ENCODE results near the gene CDC26.

The CDC26 gene

DNA sequence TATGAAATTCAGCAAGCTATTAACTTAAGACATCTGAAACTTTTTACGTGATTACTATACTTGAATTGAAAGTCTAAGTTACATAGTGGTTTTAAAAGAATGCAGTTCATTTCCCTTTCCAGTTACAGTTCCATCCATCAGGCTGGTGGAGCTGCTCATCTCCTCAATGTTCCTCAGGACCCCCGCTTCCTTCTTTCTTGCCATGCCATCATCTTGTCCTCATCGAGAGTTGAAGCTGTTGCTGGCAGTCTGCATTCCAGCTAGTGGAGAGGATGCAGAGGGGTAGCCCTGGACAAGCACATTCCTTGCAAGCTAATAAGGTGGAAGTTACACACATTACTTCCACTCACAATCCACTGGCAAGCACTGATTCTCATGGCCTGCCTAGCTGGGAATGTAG, 36.6 kb upstream of the CDC26 start:
- Histone ChIP-seq H3K18ac (ENCODE audit: low read depth in 1 of 2, low read length in 2 of 2) (peak overlapping the region in 1 of 2 experiments; percentile 34), H3K9me3 (ENCODE audit: control insufficient read depth, low read length) (no peaks in the 10 kb centered on the region), H2AK5ac (ENCODE audit: low read length, severe bottlenecking) (no peak overlapping the region), H3K4me3 (ENCODE audit: insufficient read depth in 1 of 2, low read depth in 1 of 2, low read length in 2 of 2) (no peak overlapping the region), H3K23ac (ENCODE audit: low read length in 2 of 2) (no peak overlapping the region), H2BK5ac (ENCODE audit: low read depth, low read length, poor library complexity, severe bottlenecking) (no peak overlapping the region), H2BK120ac (ENCODE audit: low read depth, low read length) (no peak overlapping the region), H2BK15ac (ENCODE audit: low read depth, poor library complexity, severe bottlenecking) (no peak overlapping the region), H3K4me1 (ENCODE audit: control insufficient read depth, insufficient read depth, low read depth, low read length) (peaks cover 4% of the 10 kb centered on the region), H2BK12ac (ENCODE audit: low read length in 2 of 2) (no peak overlapping the region), H3K9ac (ENCODE audit: low read length) (no peak overlapping the region), H3K4ac (ENCODE audit: low read depth in 1 of 2, low read length in 2 of 2) (no peak overlapping the region), H3K14ac (ENCODE audit: low read length in 2 of 2) (no peak overlapping the region), H4K91ac (ENCODE audit: low read length) (no peak overlapping the region), H2AFZ (ENCODE audit: low read depth, low read length) (no peak overlapping the region), H3K27me3 (ENCODE audit: control insufficient read depth in 1 of 2, insufficient read depth in 1 of 2, low read length in 2 of 2) (no peaks in the 10 kb centered on the region), H3K27ac (ENCODE audit: low read length, poor library complexity, severe bottlenecking) (no peak overlapping the region), H4K8ac (ENCODE audit: low read length) (no peak overlapping the region), H3K79me1 (replicated peaks; ENCODE audit: low read length, poor library complexity, severe bottlenecking) (no peaks in the 10 kb centered on the region), H3K36me3 (ENCODE audit: control insufficient read depth in 1 of 2, insufficient read depth in 2 of 2, low read depth in 1 of 2, low read length in 2 of 2) (peaks cover 0 to 8% of the 10 kb centered on the region in 2 experiments), H3K4me2 (ENCODE audit: low read length, poor library complexity, severe bottlenecking) (no peak overlapping the region)
- no peak for DNase-seq
- WGBS = 60% methylated on average over 1 of the region's 3 CpGs

DNA sequence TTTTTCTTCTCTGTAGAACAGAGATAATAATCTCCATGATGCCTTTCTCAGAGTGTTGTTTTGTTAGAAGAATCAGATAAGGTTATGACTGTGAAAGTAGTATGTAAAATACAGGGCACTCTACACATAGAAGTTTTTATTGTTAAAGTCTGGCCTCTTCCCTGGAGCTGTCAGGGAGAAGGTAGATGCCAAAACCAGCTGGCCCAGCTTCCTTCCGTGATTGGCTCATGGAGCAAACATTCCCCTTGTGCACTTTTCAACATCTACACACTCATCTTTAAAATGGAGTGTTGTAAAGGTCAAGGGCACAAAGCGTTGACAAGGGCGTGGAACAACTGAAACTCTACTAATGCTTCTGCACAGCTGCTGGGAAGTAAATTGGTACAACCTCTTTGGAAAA, 35.2 kb upstream of the CDC26 start:
- Histone ChIP-seq H2AK5ac (ENCODE audit: low read length, severe bottlenecking) (no peak overlapping the region), H2BK15ac (ENCODE audit: low read depth, poor library complexity, severe bottlenecking) (no peak overlapping the region), H3K9ac (ENCODE audit: low read length) (no peak overlapping the region), H2BK5ac (ENCODE audit: low read depth, low read length, poor library complexity, severe bottlenecking) (no peak overlapping the region), H3K4me2 (ENCODE audit: low read length, poor library complexity, severe bottlenecking) (no peak overlapping the region), H3K14ac (ENCODE audit: low read length in 2 of 2) (no peak overlapping the region), H3K9me3 (ENCODE audit: control insufficient read depth, low read length) (no peaks in the 10 kb centered on the region), H2BK12ac (ENCODE audit: low read length in 2 of 2) (no peak overlapping the region), H2BK120ac (ENCODE audit: low read depth, low read length) (no peak overlapping the region), H3K79me1 (replicated peaks; ENCODE audit: low read length, poor library complexity, severe bottlenecking) (no peaks in the 10 kb centered on the region), H3K18ac (ENCODE audit: low read depth in 1 of 2, low read length in 2 of 2) (no peak overlapping the region), H3K27me3 (ENCODE audit: control insufficient read depth in 1 of 2, insufficient read depth in 1 of 2, low read length in 2 of 2) (no peaks in the 10 kb centered on the region), H3K4me3 (ENCODE audit: insufficient read depth in 1 of 2, low read depth in 1 of 2, low read length in 2 of 2) (no peak overlapping the region), H3K36me3 (ENCODE audit: control insufficient read depth in 1 of 2, insufficient read depth in 2 of 2, low read depth in 1 of 2, low read length in 2 of 2) (peaks cover 0 to 2% of the 10 kb centered on the region in 2 experiments), H3K23ac (ENCODE audit: low read length in 2 of 2) (no peak overlapping the region), H3K4ac (ENCODE audit: low read depth in 1 of 2, low read length in 2 of 2) (no peak overlapping the region), H4K8ac (ENCODE audit: low read length) (no peak overlapping the region), H3K27ac (ENCODE audit: low read length, poor library complexity, severe bottlenecking) (no peak overlapping the region), H4K91ac (ENCODE audit: low read length) (no peak overlapping the region), H2AFZ (ENCODE audit: low read depth, low read length) (no peak overlapping the region), H3K4me1 (ENCODE audit: control insufficient read depth, insufficient read depth, low read depth, low read length) (peaks cover 4% of the 10 kb centered on the region)
- DNase-seq = no peak
- WGBS = 100% methylated on average over 2 of the region's 3 CpGs

DNA sequence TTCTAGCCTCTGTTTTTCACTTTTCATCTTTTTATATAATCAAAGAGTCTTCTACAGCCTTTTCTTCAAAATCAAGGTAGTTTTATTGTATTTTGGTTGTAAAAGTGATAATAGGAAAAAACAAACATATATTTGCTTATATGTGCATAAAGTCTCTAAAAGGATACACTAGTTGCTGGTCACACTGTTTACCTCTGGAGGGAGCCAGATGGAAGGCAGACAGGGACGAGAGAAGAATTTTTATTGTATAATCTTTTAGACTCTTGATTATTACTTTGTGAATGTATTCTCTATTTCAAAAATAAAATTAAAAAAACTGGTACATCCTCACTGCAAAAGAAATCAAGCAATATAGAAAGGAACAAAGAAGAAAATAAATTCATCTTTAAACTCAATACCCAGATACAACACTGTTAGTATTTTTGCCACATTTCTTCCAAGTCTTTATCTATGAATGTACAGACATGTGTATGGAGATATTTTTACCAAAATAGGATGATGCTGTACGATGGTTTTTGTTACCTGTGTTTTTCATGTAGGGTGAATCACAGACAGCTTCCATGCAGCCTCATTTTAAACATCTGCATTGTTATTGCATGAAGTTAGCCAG, 33.9 kb upstream of the CDC26 start:
- Histone ChIP-seq H3K36me3 (ENCODE audit: control insufficient read depth in 1 of 2, insufficient read depth in 2 of 2, low read depth in 1 of 2, low read length in 2 of 2) (no peaks in the 10 kb centered on the region), H3K79me1 (replicated peaks; ENCODE audit: low read length, poor library complexity, severe bottlenecking) (no peaks in the 10 kb centered on the region), H3K4me1 (ENCODE audit: control insufficient read depth, insufficient read depth, low read depth, low read length) (peaks cover 4% of the 10 kb centered on the region), H2BK12ac (ENCODE audit: low read length in 2 of 2) (no peak overlapping the region), H3K4me2 (ENCODE audit: low read length, poor library complexity, severe bottlenecking) (no peak overlapping the region), H2BK5ac (ENCODE audit: low read depth, low read length, poor library complexity, severe bottlenecking) (no peak overlapping the region), H3K18ac (ENCODE audit: low read depth in 1 of 2, low read length in 2 of 2) (no peak overlapping the region), H3K23ac (ENCODE audit: low read length in 2 of 2) (no peak overlapping the region), H3K4ac (ENCODE audit: low read depth in 1 of 2, low read length in 2 of 2) (no peak overlapping the region), H2AFZ (ENCODE audit: low read depth, low read length) (no peak overlapping the region), H3K9me3 (ENCODE audit: control insufficient read depth, low read length) (no peaks in the 10 kb centered on the region), H3K4me3 (ENCODE audit: insufficient read depth in 1 of 2, low read depth in 1 of 2, low read length in 2 of 2) (no peak overlapping the region), H2AK5ac (ENCODE audit: low read length, severe bottlenecking) (no peak overlapping the region), H3K27me3 (ENCODE audit: control insufficient read depth in 1 of 2, insufficient read depth in 1 of 2, low read length in 2 of 2) (no peaks in the 10 kb centered on the region), H3K27ac (ENCODE audit: low read length, poor library complexity, severe bottlenecking) (no peak overlapping the region), H2BK15ac (ENCODE audit: low read depth, poor library complexity, severe bottlenecking) (no peak overlapping the region), H4K8ac (ENCODE audit: low read length) (no peak overlapping the region), H2BK120ac (ENCODE audit: low read depth, low read length) (no peak overlapping the region), H3K9ac (ENCODE audit: low read length) (no peak overlapping the region), H3K14ac (ENCODE audit: low read length in 2 of 2) (no peak overlapping the region), H4K91ac (ENCODE audit: low read length) (no peak overlapping the region)
- no CpG with 5 or more reads among the region's 2 CpGs for WGBS
- peak; percentile 61 for DNase-seq

DNA sequence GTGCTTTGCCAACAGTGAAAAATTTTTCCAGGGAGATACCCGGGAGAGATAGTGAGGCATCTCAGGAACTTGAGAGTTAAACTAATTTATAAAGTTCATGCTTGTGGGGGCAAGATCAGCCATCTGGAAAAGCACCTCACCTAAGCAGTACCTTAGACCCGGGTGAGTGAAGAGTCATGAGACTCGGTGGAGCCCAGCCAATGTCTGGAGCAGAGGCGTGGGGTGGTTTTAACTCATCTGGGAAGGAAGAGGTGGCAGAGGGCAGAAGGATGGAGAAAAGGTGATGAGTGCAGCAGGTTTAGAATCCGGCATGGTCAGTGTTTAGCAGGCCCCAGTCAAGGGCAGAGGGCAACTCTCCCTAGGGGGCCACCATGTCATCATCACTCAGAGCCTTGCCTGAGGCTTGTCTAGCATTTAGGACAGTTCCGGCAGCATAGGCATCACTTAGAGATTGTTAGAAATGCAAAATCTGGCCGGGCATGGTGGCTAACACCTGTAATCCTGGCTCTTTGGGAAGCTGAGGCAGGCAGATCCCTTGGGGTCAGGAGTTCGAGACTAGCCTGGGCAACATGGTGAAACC, 32.1 kb upstream of the CDC26 start:
- Histone ChIP-seq H3K27ac (ENCODE audit: low read length, poor library complexity, severe bottlenecking) (no peak overlapping the region), H3K14ac (ENCODE audit: low read length in 2 of 2) (no peak overlapping the region), H2AK5ac (ENCODE audit: low read length, severe bottlenecking) (no peak overlapping the region), H2BK12ac (ENCODE audit: low read length in 2 of 2) (no peak overlapping the region), H3K23ac (ENCODE audit: low read length in 2 of 2) (no peak overlapping the region), H2AFZ (ENCODE audit: low read depth, low read length) (no peak overlapping the region), H3K4me1 (ENCODE audit: control insufficient read depth, insufficient read depth, low read depth, low read length) (peaks cover 8% of the 10 kb centered on the region), H2BK5ac (ENCODE audit: low read depth, low read length, poor library complexity, severe bottlenecking) (no peak overlapping the region), H3K36me3 (ENCODE audit: control insufficient read depth in 1 of 2, insufficient read depth in 2 of 2, low read depth in 1 of 2, low read length in 2 of 2) (no peaks in the 10 kb centered on the region), H3K4me3 (ENCODE audit: insufficient read depth in 1 of 2, low read depth in 1 of 2, low read length in 2 of 2) (no peak overlapping the region), H3K4ac (ENCODE audit: low read depth in 1 of 2, low read length in 2 of 2) (no peak overlapping the region), H3K4me2 (ENCODE audit: low read length, poor library complexity, severe bottlenecking) (no peak overlapping the region), H3K9ac (ENCODE audit: low read length) (no peak overlapping the region), H4K91ac (ENCODE audit: low read length) (no peak overlapping the region), H3K9me3 (ENCODE audit: control insufficient read depth, low read length) (no peaks in the 10 kb centered on the region), H3K18ac (ENCODE audit: low read depth in 1 of 2, low read length in 2 of 2) (no peak overlapping the region), H2BK120ac (ENCODE audit: low read depth, low read length) (no peak overlapping the region), H3K27me3 (ENCODE audit: control insufficient read depth in 1 of 2, insufficient read depth in 1 of 2, low read length in 2 of 2) (peaks cover 4 to 6% of the 10 kb centered on the region in 2 experiments), H2BK15ac (ENCODE audit: low read depth, poor library complexity, severe bottlenecking) (no peak overlapping the region), H3K79me1 (replicated peaks; ENCODE audit: low read length, poor library complexity, severe bottlenecking) (no peaks in the 10 kb centered on the region), H4K8ac (ENCODE audit: low read length) (no peak overlapping the region)
- DNase-seq = no peak
- 83% methylated on average over 7 of the region's 8 CpGs for WGBS
